HCT116 (cell line): Measurements from ENCODE around the gene GFI1B.

Source experiments
- CTCF ChIP-seq, 3 experiments: fragments of 200-600 bp in 1 of 3; sonication (generic) in 1 of 3; IDR thresholded peaks in 2 of 3; conservative IDR thresholded peaks in 1 of 3; 2 replicates each; pipeline ENCODE4 v1.5.1; 2012 to 2017; ENCODE audit warnings: low read depth in 2 of 3, low read length in 2 of 3, antibody characterized with exemption in 1 of 3, borderline replicate concordance in 1 of 3, control low read depth in 1 of 3, mild to moderate bottlenecking in 1 of 3, mixed read lengths in 1 of 3, mixed run types in 1 of 3, moderate library complexity in 1 of 3; ENCODE audit not compliant: insufficient read depth in 1 of 3
- ELF1 ChIP-seq: IDR thresholded peaks from 2 replicates; pipeline ENCODE4 v1.6.1; 2012; ENCODE audit warnings: low read depth, borderline replicate concordance
- POLR2A ChIP-seq: IDR thresholded peaks from 2 replicates; pipeline ENCODE4 v1.7.0; 2011; ENCODE audit warnings: borderline replicate concordance; ENCODE audit not compliant: insufficient read depth, insufficient read length; ENCODE audit errors: extremely low read depth
- POLR2AphosphoS5 ChIP-seq: IDR thresholded peaks from 2 replicates; pipeline ENCODE4 v1.6.1; 2011; ENCODE audit warnings: mild to moderate bottlenecking, low read depth, low read length, moderate library complexity

DNA sequence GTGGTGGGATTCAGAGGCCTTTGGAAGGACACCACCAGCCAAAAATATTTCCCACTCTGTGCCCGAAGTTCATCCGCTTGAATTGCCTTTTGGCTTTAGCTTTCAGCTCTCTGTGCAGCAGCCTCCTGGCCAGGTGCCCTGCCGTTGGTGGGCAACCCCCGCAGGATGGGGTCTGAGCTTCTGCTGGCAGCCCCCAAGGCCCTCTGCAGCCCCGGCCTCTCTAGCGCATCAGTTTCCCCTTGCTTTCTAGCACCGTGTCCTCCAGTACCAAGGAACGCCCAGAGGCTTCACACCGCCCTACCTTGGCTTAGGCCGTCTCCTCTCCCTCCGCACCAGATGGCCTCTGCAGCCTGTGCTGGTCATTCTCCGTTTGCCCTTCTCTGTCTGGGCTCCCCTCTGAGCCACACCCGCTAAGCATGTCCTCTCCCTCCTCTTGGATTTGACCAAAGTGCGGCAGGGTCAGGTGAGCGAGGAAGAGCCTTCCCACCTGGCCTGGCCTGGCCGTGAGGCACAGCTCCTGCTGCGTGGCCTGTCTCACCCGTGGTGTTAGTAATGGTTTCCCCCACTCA, 29.9 kb upstream of the GFI1B start:
- TF ChIP-seq ELF1 (no peak), POLR2AphosphoS5 (no peak), POLR2A (no peak), CTCF (IDR thresholded peaks at IDR 0.05 in 2 of 3, conservative IDR thresholded peaks at IDR 0.05 in 1 of 3; ENCODE audit: borderline replicate concordance in 1 of 3, insufficient read depth in 1 of 3, low read depth in 2 of 3, low read length in 2 of 3) (no peak)
